Endometrial microvascular endothelial cells (primary cell): ENCODE data around the gene TUBA8. TPM values are rescaled to one million over a fixed set of nuclear protein-coding genes. Genes with fewer than 3 reads are reported as not detected.
"Not testable (repeated sequence)": the region's sequence is repeated elsewhere in the genome, so short reads cannot be mapped to it uniquely, and the experiment has no call there.

ENCODE experiments used
- in situ Hi-C: cut with HindIII; loops from 2 replicates; pipeline ENCODE4 v1.10.0; 2017; ENCODE audit warnings: low sequenced_read_pairs, low pct_unique_long_range_greater_than_20kb; ENCODE audit errors: inconsistent ontology term
- total RNA-seq: library from RNA; depleted of rRNA; stranded (reverse); fragments of >200 nt; gene quantifications from one replicate; pipeline ENCODE4 v1.2.3, GENCODE V29; 2015; ENCODE audit errors: inconsistent ontology term

The TUBA8 gene
- total RNA-seq, 1 donor from 2014 or later = 2.3 TPM

- in situ Hi-C loops = no loop called here
Measured at GRCh38 chr22:18100781-18101180, 9.8 kb upstream of the TUBA8 start.

GRCh38 chr22:18101536-18101935, 9.1 kb upstream of the TUBA8 start:
- in situ Hi-C loops = no loop called here

- in situ Hi-C loops = no loop called here
Measured at GRCh38 chr22:18103527-18104269, 6.9 kb upstream of the TUBA8 start.

- in situ Hi-C loops = no loop called here
Measured at GRCh38 chr22:18104566-18104965, 6.0 kb upstream of the TUBA8 start.

- in situ Hi-C loops = not testable (repeated sequence)
Measured at GRCh38 chr22:18105981-18106380, 4.6 kb upstream of the TUBA8 start.

GRCh38 chr22:18106550-18107341, 3.9 kb upstream of the TUBA8 start:
- in situ Hi-C loops = not testable (repeated sequence)

- in situ Hi-C loops = no loop called here
Measured at GRCh38 chr22:18108187-18108586, 2.4 kb upstream of the TUBA8 start.

- in situ Hi-C loops = no loop called here
Measured at GRCh38 chr22:18109410-18110193, 1.0 kb upstream of the TUBA8 start.

- in situ Hi-C loops = no loop called here
Measured at GRCh38 chr22:18110954-18111758, 547 bp downstream of the TUBA8 start.

- in situ Hi-C loops = no loop called here
Measured at GRCh38 chr22:18111759-18112330, 1.2 kb downstream of the TUBA8 start.

- in situ Hi-C loops = no loop called here
Measured at GRCh38 chr22:18112440-18112839, 1.8 kb downstream of the TUBA8 start.

GRCh38 chr22:18113680-18114394, 3.2 kb downstream of the TUBA8 start:
- in situ Hi-C loops = no loop called here

- in situ Hi-C loops = no loop called here
Measured at GRCh38 chr22:18114495-18114894, 3.9 kb downstream of the TUBA8 start.

- in situ Hi-C loops = no loop called here
Measured at GRCh38 chr22:18114976-18115652, 4.5 kb downstream of the TUBA8 start.

GRCh38 chr22:18115906-18116371, 5.3 kb downstream of the TUBA8 start:
- in situ Hi-C loops = no loop called here

- in situ Hi-C loops = no loop called here
Measured at GRCh38 chr22:18116634-18117033, 6.0 kb downstream of the TUBA8 start.

- in situ Hi-C loops = no loop called here
Measured at GRCh38 chr22:18118345-18118915, 7.8 kb downstream of the TUBA8 start.
